GM19351 (cell line): ENCODE results near the gene ZNF598.
"Not testable (repeated sequence)": the region's sequence is repeated elsewhere in the genome, so short reads cannot be mapped to it uniquely, and the experiment has no call there.

ENCODE experiments used
- ATAC-seq: cut with Tn5 transposase; IDR thresholded peaks from one replicate; pipeline ENCODE4 v1.9.1; 2021; ENCODE audit warnings: mild to moderate bottlenecking, moderate library complexity; ENCODE audit not compliant: unreplicated experiment

The ZNF598 gene

GRCh38 chr16:2040787-2041522 lies 31.3 kb upstream of the ZNF598 start:
- ATAC-seq, result no peak

DNA sequence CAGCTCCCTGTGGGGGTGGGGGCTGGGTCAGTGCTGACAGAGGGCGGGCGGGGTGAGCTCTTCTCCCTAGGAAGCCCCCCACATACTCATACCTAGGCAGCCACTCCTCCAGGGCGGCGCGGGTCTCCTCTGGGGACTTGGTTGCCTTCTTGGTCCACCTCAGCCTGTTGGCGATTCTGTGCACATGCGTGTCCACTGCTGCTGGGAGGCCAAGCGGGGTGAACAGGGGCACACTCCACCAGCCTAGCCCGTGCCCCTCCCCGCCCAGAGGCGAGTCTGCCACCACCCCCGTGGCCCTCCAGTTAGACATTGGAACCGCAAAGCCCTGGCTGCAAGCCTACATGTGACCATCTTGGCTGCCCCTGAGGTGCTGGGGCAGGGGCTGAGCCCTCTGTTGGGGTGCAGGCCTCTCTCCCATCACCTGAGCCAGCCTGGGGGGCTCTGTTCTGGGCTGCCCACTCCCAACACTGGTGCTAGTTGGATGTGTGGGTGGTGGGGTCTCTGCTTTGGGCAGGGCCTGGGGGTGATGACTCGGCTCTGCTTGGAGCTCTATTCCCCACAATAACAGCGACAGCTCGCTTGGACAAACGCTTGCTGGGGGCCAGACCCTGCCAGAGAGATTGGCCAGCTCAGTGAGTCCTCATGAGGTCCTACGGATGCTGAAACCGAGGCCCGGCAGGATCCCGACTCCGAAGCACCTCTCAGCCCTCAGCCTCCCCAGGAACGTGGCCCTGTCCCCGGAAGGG lies 30.6 kb upstream of the ZNF598 start:
- no peak for ATAC-seq

- no peak for ATAC-seq
These were observed 29.8 kb upstream of the ZNF598 start for GRCh38 chr16:2039274-2040031.

DNA sequence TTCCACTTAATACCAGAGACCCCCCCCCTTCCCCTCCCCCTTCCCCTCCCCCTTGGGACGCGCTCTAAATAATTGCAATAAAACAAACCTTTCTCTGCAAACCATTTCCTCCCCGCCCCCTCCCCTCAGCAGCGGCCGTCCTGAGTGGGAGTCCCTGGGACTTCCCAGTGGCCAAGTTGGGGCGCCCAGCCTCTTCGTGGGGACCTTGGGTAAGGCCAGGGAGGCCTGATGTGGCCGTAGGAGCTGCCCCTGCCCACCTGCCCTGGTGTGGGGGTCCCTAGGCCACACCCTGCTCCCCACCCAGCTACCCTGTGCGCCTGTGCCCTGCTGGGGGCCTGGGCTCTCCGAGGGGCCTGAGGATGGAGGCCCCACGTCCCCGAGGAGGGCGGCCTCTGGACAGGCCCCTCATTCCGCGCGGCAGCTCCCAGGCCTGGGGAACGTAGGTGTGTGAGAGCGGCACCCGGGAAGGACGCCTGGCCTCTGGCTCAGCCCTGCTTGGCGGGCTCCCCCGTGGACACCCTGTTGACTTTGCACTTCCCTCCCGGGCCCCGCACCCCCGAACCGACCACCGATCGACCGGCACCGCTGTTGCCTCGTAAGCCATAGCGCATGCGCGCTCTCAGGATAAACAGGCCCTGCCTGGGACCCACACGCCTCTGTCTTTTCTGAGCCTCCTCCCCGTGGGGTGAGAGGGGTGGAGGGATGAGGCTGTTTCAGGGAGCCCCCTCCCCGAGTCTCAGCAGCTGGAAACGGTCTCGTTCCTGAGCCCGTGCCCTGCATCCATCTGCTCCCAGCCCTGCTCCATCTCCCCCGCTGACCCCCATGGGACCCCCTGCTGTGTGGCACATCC lies 29.0 kb upstream of the ZNF598 start:
- ATAC-seq, result no peak

DNA sequence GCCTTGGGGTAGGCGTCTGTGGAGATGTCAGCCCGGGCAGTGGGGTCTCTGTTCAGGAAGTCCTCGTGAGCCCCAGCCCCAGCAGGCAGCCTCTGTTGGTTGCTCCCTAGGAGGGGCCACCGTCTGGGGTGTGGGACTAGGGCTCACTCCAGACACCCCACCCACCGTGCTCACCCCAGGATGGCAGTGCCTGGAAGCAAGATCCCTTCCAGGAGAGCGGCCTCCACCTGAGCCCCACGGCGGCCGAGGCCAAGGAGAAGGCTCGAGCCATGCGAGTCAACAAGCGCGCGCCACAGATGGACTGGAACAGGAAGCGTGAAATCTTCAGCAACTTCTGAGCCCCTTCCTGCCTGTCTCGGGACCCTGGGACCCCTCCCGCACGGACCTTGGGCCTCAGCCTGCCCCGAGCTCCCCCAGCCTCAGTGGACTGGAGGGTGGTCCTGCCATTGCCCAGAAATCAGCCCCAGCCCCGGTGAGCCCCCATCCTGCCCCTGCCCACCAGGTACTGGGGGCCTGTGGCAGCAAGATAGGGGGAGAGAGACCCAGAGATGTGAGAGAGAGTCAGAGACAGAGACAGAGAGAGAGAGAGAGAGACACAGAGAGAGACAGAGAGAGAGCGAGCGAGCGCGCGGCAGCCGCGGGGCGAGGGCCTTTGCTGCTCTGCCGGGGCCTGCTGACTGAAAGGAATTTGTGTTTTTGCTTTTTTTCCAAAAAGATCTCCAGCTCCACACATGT lies 28.2 kb upstream of the ZNF598 start:
- no peak for ATAC-seq

- ATAC-seq, result no peak
These were observed 27.5 kb upstream of the ZNF598 start for GRCh38 chr16:2037115-2037514.

- ATAC-seq, result no peak
These were observed 26.8 kb upstream of the ZNF598 start for GRCh38 chr16:2036200-2036966.

GRCh38 chr16:2035431-2036199 lies 26.0 kb upstream of the ZNF598 start:
- ATAC-seq, result no peak

DNA sequence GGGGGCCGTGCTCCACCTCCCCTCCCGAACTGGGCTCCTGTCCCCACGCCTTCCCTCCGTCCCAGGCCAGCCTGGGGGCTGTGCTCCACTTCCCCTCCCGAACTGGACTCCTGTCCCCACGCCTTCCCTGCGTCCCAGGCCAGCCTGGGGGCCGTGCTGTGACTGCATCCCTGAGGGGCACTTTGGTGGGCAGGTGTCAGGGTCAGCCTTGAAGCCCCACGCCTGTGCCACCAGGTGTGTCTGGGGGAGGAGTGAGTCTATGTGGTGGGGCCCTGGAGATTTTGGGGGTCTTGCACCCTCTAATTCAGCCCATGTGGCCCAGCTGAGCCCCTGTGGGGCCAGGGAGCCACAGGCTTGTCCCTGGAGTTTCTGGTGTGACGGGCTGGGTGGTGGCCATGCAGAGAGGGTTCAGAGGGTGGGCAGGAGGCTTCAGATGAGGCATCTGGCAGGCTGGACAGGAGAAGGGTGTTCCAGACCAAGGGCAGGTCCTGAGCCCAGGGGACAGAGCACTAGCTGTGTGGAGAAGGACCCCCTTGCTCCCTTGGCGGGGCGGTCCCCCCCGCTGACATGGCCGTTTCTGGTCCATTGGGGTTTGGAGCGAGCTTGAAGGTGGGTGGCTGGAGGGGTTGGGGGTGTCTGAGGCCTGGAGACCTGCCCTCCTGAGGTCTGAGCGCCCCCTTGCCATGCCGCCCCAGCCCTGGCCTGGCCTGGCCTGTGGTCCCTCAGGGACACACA lies 25.2 kb upstream of the ZNF598 start:
- ATAC-seq, result no peak

GRCh38 chr16:2033909-2034695 lies 24.5 kb upstream of the ZNF598 start:
- ATAC-seq, result not testable (repeated sequence)

DNA sequence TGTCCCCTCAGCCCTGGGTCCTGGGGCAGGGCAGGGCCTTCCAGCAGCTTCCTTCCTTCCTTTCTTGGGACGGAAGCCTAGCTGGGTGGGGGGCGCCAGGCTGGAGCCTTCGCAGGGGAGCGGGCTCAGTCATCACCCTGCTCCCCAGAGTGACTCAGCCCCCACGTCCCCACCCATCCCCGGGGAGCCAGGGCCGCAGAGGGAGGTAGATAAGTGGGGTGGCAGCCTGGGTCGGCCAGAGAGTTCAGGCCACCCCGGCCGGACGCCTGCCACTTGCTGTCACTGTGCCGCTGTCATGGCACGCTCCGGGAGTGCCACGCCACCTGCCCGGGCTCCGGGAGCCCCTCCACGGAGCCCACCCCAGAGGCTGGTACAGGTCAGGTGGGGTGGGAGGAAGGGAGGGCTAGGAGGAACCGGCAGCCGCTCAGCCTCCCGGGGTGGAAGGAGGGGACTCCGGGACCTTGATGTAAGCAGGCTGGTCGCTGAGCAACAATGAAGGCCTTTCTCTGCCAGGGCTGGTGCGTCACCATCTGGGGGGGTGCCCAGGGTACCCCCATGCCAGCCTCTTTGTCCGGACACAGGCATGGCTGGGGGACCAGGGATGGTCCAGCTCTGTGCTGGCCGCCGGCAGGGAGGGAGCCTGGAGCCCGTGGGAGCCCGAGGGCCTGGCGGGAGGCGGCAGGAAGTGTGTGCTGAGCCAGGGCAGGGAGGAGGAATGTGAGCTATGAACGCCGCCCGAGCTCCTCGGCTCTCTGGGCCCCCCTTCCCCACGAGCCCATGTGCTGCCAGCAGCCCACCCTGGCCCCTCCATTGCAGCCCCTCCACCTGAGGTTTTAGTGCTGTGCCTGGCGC lies 23.7 kb upstream of the ZNF598 start:
- ATAC-seq, result no peak

DNA sequence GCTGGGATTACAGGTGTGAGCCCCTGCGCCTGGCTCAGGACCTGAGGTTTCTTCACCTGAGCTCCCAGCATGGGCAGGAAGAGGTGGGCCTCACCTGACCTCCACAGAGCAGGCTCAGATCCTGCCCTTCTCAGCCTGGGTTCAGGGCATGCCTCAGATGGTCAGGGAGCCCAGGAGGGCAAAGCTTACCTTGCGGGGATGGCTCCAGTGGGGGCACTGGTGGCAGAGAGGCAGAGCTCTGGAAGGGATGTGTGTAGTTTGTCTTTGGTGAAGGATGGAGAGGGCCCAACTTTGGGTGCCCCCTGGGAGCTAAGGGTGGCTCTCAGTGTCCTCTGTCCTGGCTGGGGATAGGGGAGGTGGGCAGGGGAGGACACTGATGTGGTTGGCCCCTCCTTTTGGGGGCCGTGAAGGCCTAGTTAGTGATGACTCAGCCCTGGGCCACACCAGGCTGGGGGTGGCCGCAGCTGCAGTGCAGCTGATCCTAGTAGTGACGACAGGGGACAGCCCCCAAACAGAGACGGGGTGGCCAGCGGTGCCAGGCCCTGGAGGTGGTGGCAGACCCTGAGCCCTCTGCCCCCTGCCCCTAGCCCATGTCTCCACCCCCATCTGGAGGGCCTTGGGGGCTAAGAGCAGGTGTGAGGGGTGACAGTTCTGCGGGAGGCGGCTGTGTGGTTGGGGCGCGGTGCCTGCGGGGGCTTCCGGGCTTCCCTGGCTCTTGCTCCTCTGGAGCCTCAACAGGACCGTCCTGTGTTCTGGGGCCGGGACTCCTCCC lies 22.9 kb upstream of the ZNF598 start:
- no peak for ATAC-seq

DNA sequence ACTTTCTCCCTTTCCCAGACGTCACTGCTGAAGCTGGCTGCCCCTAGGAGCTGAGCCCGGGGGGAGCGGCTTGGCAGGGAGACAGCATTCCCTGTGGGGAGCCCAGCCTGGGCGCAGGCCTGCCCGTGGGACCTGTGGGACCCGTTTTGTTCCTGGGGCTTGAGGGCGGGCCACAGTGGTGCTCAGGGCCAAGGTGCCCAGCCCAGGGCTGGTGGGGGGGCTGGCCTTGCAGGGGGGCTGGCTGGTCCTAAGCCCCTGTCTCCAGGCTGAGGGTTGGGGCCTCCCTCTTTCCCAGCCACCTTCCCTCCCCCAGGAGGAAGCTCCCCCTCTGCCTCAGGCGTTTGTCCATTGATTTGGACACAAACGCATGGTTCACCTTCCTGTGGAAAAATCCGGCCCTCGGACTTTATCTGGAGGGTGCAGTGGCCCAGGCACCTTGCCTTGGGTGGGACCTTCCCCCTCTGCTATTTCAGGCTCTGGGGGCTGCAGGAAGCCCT lies 21.5 kb upstream of the ZNF598 start:
- ATAC-seq, result no peak

DNA sequence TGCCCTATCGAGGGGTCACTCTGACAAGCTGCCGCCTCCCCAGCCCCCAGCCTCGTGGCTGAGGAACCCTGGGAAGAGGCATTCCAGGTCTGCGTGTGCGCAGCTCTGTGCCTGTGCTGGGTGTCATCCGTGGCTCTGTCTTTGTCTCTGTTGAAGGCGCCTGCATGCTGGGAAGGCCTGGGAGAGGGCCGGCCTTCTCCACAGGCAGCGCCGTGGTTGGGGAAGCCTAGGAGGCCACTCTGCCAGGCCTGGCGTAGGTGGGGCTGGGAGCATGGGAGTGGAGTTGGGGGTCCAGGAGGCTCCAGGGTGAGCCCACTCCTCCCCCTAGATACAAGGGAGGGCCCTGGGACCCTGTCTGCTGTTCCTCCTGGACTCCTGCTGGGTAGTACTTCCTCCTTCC lies 20.4 kb upstream of the ZNF598 start:
- no peak for ATAC-seq

- ATAC-seq, result no peak
These were observed 19.7 kb upstream of the ZNF598 start for GRCh38 chr16:2029350-2029749.
